Activated naive CD8-positive, alpha-beta T cell (primary cell): ENCODE data around the gene ECEL1.

ENCODE experiments used
- H3K27ac Mint-ChIP-seq: one replicate; pipeline ENCODE4 v1.8.0; 2021; ENCODE audit warnings: mixed read lengths
- H3K27me3 Mint-ChIP-seq: one replicate; pipeline ENCODE4 v1.8.0; 2021; ENCODE audit warnings: mixed read lengths
- H3K36me3 Mint-ChIP-seq: one replicate; pipeline ENCODE4 v1.8.0; 2021; ENCODE audit warnings: mixed read lengths
- H3K4me1 Mint-ChIP-seq: one replicate; pipeline ENCODE4 v1.8.0; 2021; ENCODE audit warnings: low read depth, mixed read lengths
- H3K4me3 Mint-ChIP-seq: one replicate; pipeline ENCODE4 v1.8.0; 2021; ENCODE audit warnings: mild to moderate bottlenecking, mixed read lengths
- H3K9me3 Mint-ChIP-seq: one replicate; pipeline ENCODE4 v1.8.0; 2021; ENCODE audit warnings: low read depth, mixed read lengths

The ECEL1 gene

GRCh38 chr2:232484628-232485347, 2.8 kb downstream of the ECEL1 start:
- H3K27me3 Mint-ChIP-seq, result peaks cover 13% of the 10 kb centered on the region
- peak overlapping the region; percentile 54 for H3K4me3 Mint-ChIP-seq
- H3K36me3 Mint-ChIP-seq, result no peaks in the 10 kb centered on the region
- H3K27ac Mint-ChIP-seq, result no peak overlapping the region
- H3K9me3 Mint-ChIP-seq, result no peaks in the 10 kb centered on the region
- peaks cover 8% of the 10 kb centered on the region for H3K4me1 Mint-ChIP-seq

- no peak overlapping the region for H3K27ac Mint-ChIP-seq
- peaks cover 11% of the 10 kb centered on the region for H3K27me3 Mint-ChIP-seq
- H3K4me1 Mint-ChIP-seq, result peaks cover 8% of the 10 kb centered on the region
- no peaks in the 10 kb centered on the region for H3K36me3 Mint-ChIP-seq
- H3K4me3 Mint-ChIP-seq, result no peak overlapping the region
- H3K9me3 Mint-ChIP-seq, result no peaks in the 10 kb centered on the region
These were observed 3.6 kb downstream of the ECEL1 start for GRCh38 chr2:232483923-232484627.

- Mint-ChIP-seq H3K27me3 (peaks cover 6% of the 10 kb centered on the region), H3K36me3 (no peaks in the 10 kb centered on the region), H3K4me3 (no peak overlapping the region), H3K4me1 (peaks cover 5% of the 10 kb centered on the region), H3K9me3 (no peaks in the 10 kb centered on the region), H3K27ac (no peak overlapping the region)
These were observed 4.2 kb downstream of the ECEL1 start for GRCh38 chr2:232483311-232483922.

- Mint-ChIP-seq H3K4me3 (no peak overlapping the region), H3K4me1 (peaks cover 5% of the 10 kb centered on the region), H3K9me3 (no peaks in the 10 kb centered on the region), H3K27me3 (peaks cover 6% of the 10 kb centered on the region), H3K27ac (no peak overlapping the region), H3K36me3 (no peaks in the 10 kb centered on the region)
These were observed 5.1 kb downstream of the ECEL1 start for GRCh38 chr2:232482301-232483238.

GRCh38 chr2:232481322-232482140, 6.1 kb downstream of the ECEL1 start:
- Mint-ChIP-seq H3K9me3 (no peaks in the 10 kb centered on the region), H3K27me3 (peaks cover 6% of the 10 kb centered on the region), H3K27ac (no peak overlapping the region), H3K4me1 (peaks cover 5% of the 10 kb centered on the region), H3K4me3 (no peak overlapping the region), H3K36me3 (no peaks in the 10 kb centered on the region)

- peaks cover 6% of the 10 kb centered on the region for H3K27me3 Mint-ChIP-seq
- H3K36me3 Mint-ChIP-seq, result no peaks in the 10 kb centered on the region
- no peak overlapping the region for H3K4me3 Mint-ChIP-seq
- peaks cover 5% of the 10 kb centered on the region for H3K4me1 Mint-ChIP-seq
- no peak overlapping the region for H3K27ac Mint-ChIP-seq
- H3K9me3 Mint-ChIP-seq, result no peaks in the 10 kb centered on the region
These were observed 7.1 kb downstream of the ECEL1 start for GRCh38 chr2:232480201-232481190.

GRCh38 chr2:232479341-232480200, 8.1 kb downstream of the ECEL1 start:
- no peaks in the 10 kb centered on the region for H3K9me3 Mint-ChIP-seq
- H3K36me3 Mint-ChIP-seq, result no peaks in the 10 kb centered on the region
- H3K27me3 Mint-ChIP-seq, result peaks cover 4% of the 10 kb centered on the region
- no peak overlapping the region for H3K27ac Mint-ChIP-seq
- H3K4me1 Mint-ChIP-seq, result no peaks in the 10 kb centered on the region
- H3K4me3 Mint-ChIP-seq, result no peak overlapping the region

- Mint-ChIP-seq H3K4me1 (no peaks in the 10 kb centered on the region), H3K4me3 (no peak overlapping the region), H3K36me3 (no peaks in the 10 kb centered on the region), H3K27me3 (peaks cover 4% of the 10 kb centered on the region), H3K9me3 (no peaks in the 10 kb centered on the region), H3K27ac (no peak overlapping the region)
These were observed 8.9 kb downstream of the ECEL1 start for GRCh38 chr2:232478571-232479340.

- no peaks in the 10 kb centered on the region for H3K4me1 Mint-ChIP-seq
These were observed 9.7 kb downstream of the ECEL1 start for GRCh38 chr2:232477751-232478510.

GRCh38 chr2:232476791-232477190, 10.8 kb downstream of the ECEL1 start:
- H3K36me3 Mint-ChIP-seq, result peaks cover 9% of the 10 kb centered on the region
- H3K27ac Mint-ChIP-seq, result no peak overlapping the region
- H3K4me3 Mint-ChIP-seq, result no peak overlapping the region
- H3K27me3 Mint-ChIP-seq, result peaks cover 15% of the 10 kb centered on the region
- H3K4me1 Mint-ChIP-seq, result no peaks in the 10 kb centered on the region
- H3K9me3 Mint-ChIP-seq, result peaks cover 11% of the 10 kb centered on the region

More at GRCh38 chr2:232477751-232478510, 9.7 kb downstream of the ECEL1 start:
- Mint-ChIP-seq H3K27ac (no peak overlapping the region), H3K4me3 (no peak overlapping the region), H3K27me3 (peaks cover 6% of the 10 kb centered on the region), H3K9me3 (peaks cover 2% of the 10 kb centered on the region), H3K36me3 (peaks cover under 1% of the 10 kb centered on the region)

GRCh38 chr2:232476045-232476444, 11.6 kb downstream of the ECEL1 start:
- Mint-ChIP-seq H3K9me3 (peaks cover 17% of the 10 kb centered on the region), H3K27me3 (peaks cover 16% of the 10 kb centered on the region), H3K36me3 (peaks cover 9% of the 10 kb centered on the region), H3K27ac (no peak overlapping the region), H3K4me1 (no peaks in the 10 kb centered on the region), H3K4me3 (no peak overlapping the region)
